IPS-18c (cell line): ENCODE data around the gene ATXN2.
"Not testable (repeated sequence)": the region's sequence is repeated elsewhere in the genome, so short reads cannot be mapped to it uniquely, and the experiment has no call there.

Experiments
- H3K4me3 ChIP-seq: 2 replicates; pipeline ENCODE4 v1.7.0; 2013; ENCODE audit warnings: low read depth, mild to moderate bottlenecking, low read length, moderate library complexity; ENCODE audit not compliant: insufficient read depth
- H3K9me3 ChIP-seq: one replicate; pipeline ENCODE4 v1.6.1; 2013; ENCODE audit warnings: mild to moderate bottlenecking, low read length, moderate library complexity; ENCODE audit not compliant: control insufficient read depth, insufficient read depth

The ATXN2 gene

GRCh38 chr12:111408686-111409402 is 190.3 kb downstream of the ATXN2 start:
- Histone ChIP-seq H3K9me3 (no peaks in the 10 kb centered on the region), H3K4me3 (no peak overlapping the region)

GRCh38 chr12:111408116-111408440 is 191.0 kb downstream of the ATXN2 start:
- Histone ChIP-seq H3K4me3 (no peak overlapping the region), H3K9me3 (no peaks in the 10 kb centered on the region)

- Histone ChIP-seq H3K4me3 (peak overlapping the region; percentile 73; the same call in 1 of the 2 replicates), H3K9me3 (no peaks in the 10 kb centered on the region)
Measured at GRCh38 chr12:111407377-111408115, 191.6 kb downstream of the ATXN2 start.

- Histone ChIP-seq H3K4me3 (peak overlapping the region; percentile 73), H3K9me3 (no peaks in the 10 kb centered on the region)
Measured at GRCh38 chr12:111406474-111407376, 192.4 kb downstream of the ATXN2 start.

GRCh38 chr12:111405859-111406473 is 193.1 kb downstream of the ATXN2 start, which contains the start of gene SH2B3:
Gene SH2B3 (plus strand): TSS chr12:111405923. CDS start chr12:111418146, 12,223 bp downstream.
- no peaks in the 10 kb centered on the region for H3K9me3 ChIP-seq
- peak within 1 kb of the TSS; percentile 73 for H3K4me3 ChIP-seq

GRCh38 chr12:111405149-111405858 is 193.8 kb downstream of the ATXN2 start:
- Histone ChIP-seq H3K9me3 (no peaks in the 10 kb centered on the region), H3K4me3 (peak overlapping the region; percentile 73)

GRCh38 chr12:111404362-111405148 is 194.6 kb downstream of the ATXN2 start:
- no peaks in the 10 kb centered on the region for H3K9me3 ChIP-seq
- H3K4me3 ChIP-seq = peak overlapping the region; percentile 73

GRCh38 chr12:111402490-111402824 is 196.7 kb downstream of the ATXN2 start:
- not testable (repeated sequence) for H3K4me3 ChIP-seq, H3K9me3 ChIP-seq
